ENCODE data around the gene ATP10A. TPM values are rescaled to one million over a fixed set of nuclear protein-coding genes. Genes with fewer than 3 reads are reported as not detected.

ATP10A gene
- polyA plus RNA-seq, 1 of the 3 experiments (the other 2 are of a cell fraction), result not detected

GRCh38 chr15:25668901-25669300 lies 194.2 kb downstream of the ATP10A start (continued):
- TF ChIP-seq, protein P1, sequence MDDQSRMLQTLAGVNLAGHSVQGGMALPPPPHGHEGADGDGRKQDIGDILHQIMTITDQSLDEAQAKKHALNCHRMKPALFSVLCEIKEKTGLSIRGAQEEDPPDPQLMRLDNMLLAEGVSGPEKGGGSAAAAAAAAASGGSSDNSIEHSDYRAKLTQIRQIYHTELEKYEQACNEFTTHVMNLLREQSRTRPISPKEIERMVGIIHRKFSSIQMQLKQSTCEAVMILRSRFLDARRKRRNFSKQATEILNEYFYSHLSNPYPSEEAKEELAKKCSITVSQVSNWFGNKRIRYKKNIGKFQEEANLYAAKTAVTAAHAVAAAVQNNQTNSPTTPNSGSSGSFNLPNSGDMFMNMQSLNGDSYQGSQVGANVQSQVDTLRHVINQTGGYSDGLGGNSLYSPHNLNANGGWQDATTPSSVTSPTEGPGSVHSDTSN (IDR thresholded peaks at IDR 0.05), result no peak
- no peak for TF ChIP-seq IRF3 (IDR thresholded peaks at IDR 0.05; ENCODE audit: low read depth, low read length)
- TF ChIP-seq YY1 (IDR thresholded peaks at IDR 0.05; ENCODE audit: low read depth), result no peak
- TF ChIP-seq MXI1 (IDR thresholded peaks at IDR 0.05; ENCODE audit: low read depth, low read length), result no peak

GRCh38 chr15:25668236-25668795 lies 194.8 kb downstream of the ATP10A start:
- Histone ChIP-seq H3K9me3 (no peaks in the 10 kb centered on the region), H3K9me2 (no peaks in the 10 kb centered on the region), H3F3A (replicated peaks; ENCODE audit: insufficient read depth) (no peaks in the 10 kb centered on the region), H3K4me2 (no peak overlapping the region), H2AFZ (ENCODE audit: low read depth) (no peak overlapping the region), H3K4me3 (ENCODE audit: low read depth in 2 of 2, low read length in 1 of 2) (no peak overlapping the region), H3K4me1 (ENCODE audit: control insufficient read depth in 1 of 2, insufficient read depth in 2 of 2, low read depth in 1 of 2, low read length in 1 of 2) (no peaks in the 10 kb centered on the region; a peak in 1 of 4 replicates), H3K36me3 (replicated peaks in 1 of 2; ENCODE audit: control insufficient read depth in 1 of 2, insufficient read depth in 2 of 2, low read length in 1 of 2) (no peaks in the 10 kb centered on the region), H3K9ac (no peak overlapping the region), H4K20me1 (ENCODE audit: insufficient read depth) (no peaks in the 10 kb centered on the region), H3K79me2 (ENCODE audit: insufficient read depth) (no peaks in the 10 kb centered on the region), H3K27me3 (ENCODE audit: insufficient read depth) (no peaks in the 10 kb centered on the region), H3K27ac (ENCODE audit: low read depth in 2 of 2, low read length in 1 of 2) (no peak overlapping the region)
- ChIA-PET POLR2A (no interaction called here), CTCF (no interaction called here)
- TF ChIP-seq MXI1 (IDR thresholded peaks at IDR 0.05; ENCODE audit: low read depth, low read length), result no peak
- no peak for TF ChIP-seq RCOR1 (IDR thresholded peaks at IDR 0.05; ENCODE audit: low read length)
- TF ChIP-seq GABPA (IDR thresholded peaks at IDR 0.05; ENCODE audit: low read depth), result no peak
- TF ChIP-seq, protein P2, sequence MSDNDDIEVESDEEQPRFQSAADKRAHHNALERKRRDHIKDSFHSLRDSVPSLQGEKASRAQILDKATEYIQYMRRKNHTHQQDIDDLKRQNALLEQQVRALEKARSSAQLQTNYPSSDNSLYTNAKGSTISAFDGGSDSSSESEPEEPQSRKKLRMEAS (IDR thresholded peaks at IDR 0.05; ENCODE audit: low read depth), result no peak
- DNase-seq, result no peak
- 58% methylated on average over 11 of the region's 11 CpGs for WGBS (ENCODE audit: low lambda C conversion rate)

GRCh38 chr15:25667829-25668228 lies 195.3 kb downstream of the ATP10A start:
- H3K4me1 ChIP-seq (ENCODE audit: control insufficient read depth in 1 of 2, insufficient read depth in 2 of 2, low read depth in 1 of 2, low read length in 1 of 2), result no peaks in the 10 kb centered on the region; a peak in 1 of 4 replicates
- no peak overlapping the region for H2AFZ ChIP-seq (ENCODE audit: low read depth)
- no peaks in the 10 kb centered on the region for H3K36me3 ChIP-seq (replicated peaks in 1 of 2; ENCODE audit: control insufficient read depth in 1 of 2, insufficient read depth in 2 of 2, low read length in 1 of 2)
- no peaks in the 10 kb centered on the region for H3K79me2 ChIP-seq (ENCODE audit: insufficient read depth)
- ChIA-PET CTCF (no interaction called here), POLR2A (no interaction called here)
- no peak for TF ChIP-seq NRF1 (IDR thresholded peaks at IDR 0.05; ENCODE audit: low read depth, low read length)
- no peak for TF ChIP-seq NFIC (IDR thresholded peaks at IDR 0.05; ENCODE audit: borderline replicate concordance)
- TF ChIP-seq POLR2AphosphoS5 (IDR thresholded peaks at IDR 0.05; ENCODE audit: low read depth, low read length), result no peak
- TF ChIP-seq ELF1 (IDR thresholded peaks at IDR 0.05), result no peak
- TF ChIP-seq, protein P2 (IDR thresholded peaks at IDR 0.05; ENCODE audit: low read depth), result no peak
- TF ChIP-seq IRF3 (IDR thresholded peaks at IDR 0.05; ENCODE audit: low read depth, low read length), result no peak
- no peak for TF ChIP-seq TCF12 (IDR thresholded peaks at IDR 0.05)
- TF ChIP-seq, protein P3, sequence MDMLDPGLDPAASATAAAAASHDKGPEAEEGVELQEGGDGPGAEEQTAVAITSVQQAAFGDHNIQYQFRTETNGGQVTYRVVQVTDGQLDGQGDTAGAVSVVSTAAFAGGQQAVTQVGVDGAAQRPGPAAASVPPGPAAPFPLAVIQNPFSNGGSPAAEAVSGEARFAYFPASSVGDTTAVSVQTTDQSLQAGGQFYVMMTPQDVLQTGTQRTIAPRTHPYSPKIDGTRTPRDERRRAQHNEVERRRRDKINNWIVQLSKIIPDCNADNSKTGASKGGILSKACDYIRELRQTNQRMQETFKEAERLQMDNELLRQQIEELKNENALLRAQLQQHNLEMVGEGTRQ (IDR thresholded peaks at IDR 0.05; ENCODE audit: borderline replicate concordance, low read depth, low read length), result no peak
- TF ChIP-seq TAF1 (IDR thresholded peaks at IDR 0.05; ENCODE audit: borderline replicate concordance, low read depth, low read length), result no peak
- no peak for TF ChIP-seq SIN3A (IDR thresholded peaks at IDR 0.05; ENCODE audit: borderline replicate concordance, low read depth, low read length)
- TF ChIP-seq MEF2A (IDR thresholded peaks at IDR 0.05; ENCODE audit: borderline replicate concordance, low read depth), result no peak
- no peak for TF ChIP-seq FOXJ3 (CRISPR knock-in tag; IDR thresholded peaks at IDR 0.05)
- no peak for TF ChIP-seq REST (IDR thresholded peaks at IDR 0.05; ENCODE audit: low read depth, low read length)
- WGBS (ENCODE audit: low lambda C conversion rate), result 47% methylated on average over 8 of the region's 13 CpGs
- H3K4me2 ChIP-seq, result no peak overlapping the region
- H3K9me3 ChIP-seq, result no peaks in the 10 kb centered on the region
- no peaks in the 10 kb centered on the region for H4K20me1 ChIP-seq (ENCODE audit: insufficient read depth)
- H3K27me3 ChIP-seq (ENCODE audit: insufficient read depth), result no peaks in the 10 kb centered on the region
- H3K9ac ChIP-seq, result no peak overlapping the region
- no peaks in the 10 kb centered on the region for H3F3A ChIP-seq (replicated peaks; ENCODE audit: insufficient read depth)
- H3K27ac ChIP-seq (ENCODE audit: low read depth in 2 of 2, low read length in 1 of 2), result no peak overlapping the region
- H3K4me3 ChIP-seq (ENCODE audit: low read depth in 2 of 2, low read length in 1 of 2), result no peak overlapping the region
- no peak for DNase-seq
- no peaks in the 10 kb centered on the region for H3K9me2 ChIP-seq
